GM12891 (cell line): ENCODE results near the gene BBLN.
A peak's percentile ranks its signal among the peaks of the same experiment; 100 is the strongest.

Experiments
- DNase-seq: peaks from one replicate; pipeline ENCODE4 v3.0.0; 2011; ENCODE audit warnings: low spot score; ENCODE audit not compliant: insufficient read length
- FAIRE-seq: peaks from 2 replicates; lab custom pipeline; 2011; peaks lifted over from hg19 to GRCh38; lab: Jason Lieb, UNC
- PAX5 ChIP-seq: IDR thresholded peaks from 2 replicates; pipeline ENCODE4 v1.6.1; 2011; ENCODE audit warnings: low read length, moderate library complexity, mild to moderate bottlenecking; ENCODE audit not compliant: insufficient read depth, severe bottlenecking
- POLR2A ChIP-seq: IDR thresholded peaks from 2 replicates; pipeline ENCODE4 v1.6.1; 2011; ENCODE audit warnings: low read depth, low read length, control low read depth
- POLR2AphosphoS5 ChIP-seq: IDR thresholded peaks from 2 replicates; pipeline ENCODE4 v1.6.1; 2011; ENCODE audit warnings: low read depth, low read length, control low read depth
- POU2F2 ChIP-seq: IDR thresholded peaks from 2 replicates; pipeline ENCODE4 v1.6.1; 2011; ENCODE audit warnings: low read depth, mild to moderate bottlenecking, control low read depth, low read length, moderate library complexity
- SPI1 ChIP-seq: IDR thresholded peaks from 2 replicates; pipeline ENCODE4 v1.6.1; 2011; ENCODE audit warnings: low read depth, low read length, control low read depth
- TAF1 ChIP-seq: IDR thresholded peaks from 2 replicates; pipeline ENCODE4 v1.6.1; 2011; ENCODE audit warnings: low read depth, low read length, control low read depth

BBLN gene

GRCh38 chr9:128118971-128119665 is 40.9 kb upstream of the BBLN start:
- DNase-seq (no peak), FAIRE-seq (no peak)
- TF ChIP-seq POU2F2 (no peak), POLR2A (peak; percentile 53; the same call in 1 of the 2 replicates)

- DNase-seq (no peak), FAIRE-seq (no peak)
- TF ChIP-seq POU2F2: no peak
- no peak for TF ChIP-seq TAF1
- TF ChIP-seq POLR2AphosphoS5: no peak
- no peak for TF ChIP-seq PAX5
- TF ChIP-seq SPI1: no peak
- TF ChIP-seq POLR2A: no peak
Measured at GRCh38 chr9:128120061-128120740, 39.9 kb upstream of the BBLN start.

GRCh38 chr9:128120741-128121465 is 39.2 kb upstream of the BBLN start:
- FAIRE-seq (no peak), DNase-seq (no peak)
- no peak for TF ChIP-seq PAX5
- TF ChIP-seq TAF1: no peak

GRCh38 chr9:128121466-128121810 is 38.6 kb upstream of the BBLN start:
- DNase-seq (no peak), FAIRE-seq (no peak)
- TF ChIP-seq TAF1 (no peak), SPI1 (no peak), PAX5 (no peak), POLR2AphosphoS5 (no peak), POU2F2 (no peak), POLR2A (no peak)

GRCh38 chr9:128121924-128122808 is 37.9 kb upstream of the BBLN start:
- no peak for DNase-seq
- TF ChIP-seq POU2F2 (no peak), SPI1 (no peak), TAF1 (no peak), POLR2A (no peak), POLR2AphosphoS5 (no peak), PAX5 (no peak)
- FAIRE-seq: no peak

GRCh38 chr9:128122809-128123175 is 37.3 kb upstream of the BBLN start:
- TF ChIP-seq POLR2A (no peak), SPI1 (no peak), TAF1 (no peak), POU2F2 (no peak), PAX5 (no peak), POLR2AphosphoS5 (no peak)
- FAIRE-seq (no peak), DNase-seq (no peak)

- DNase-seq: no peak
- TF ChIP-seq POLR2A (no peak), POLR2AphosphoS5 (no peak)
- FAIRE-seq: no peak
Measured at GRCh38 chr9:128123451-128124080, 36.5 kb upstream of the BBLN start.

GRCh38 chr9:128124451-128124850 is 35.6 kb upstream of the BBLN start:
- no peak for DNase-seq
- TF ChIP-seq TAF1 (no peak), POLR2A (no peak), POLR2AphosphoS5 (no peak), POU2F2 (no peak), PAX5 (no peak), SPI1 (no peak)
- FAIRE-seq: no peak

GRCh38 chr9:128124873-128125579 is 35.0 kb upstream of the BBLN start:
- FAIRE-seq: peak; percentile 63
- DNase-seq: no peak
- TF ChIP-seq POLR2AphosphoS5: no peak
- no peak for TF ChIP-seq PAX5
- no peak for TF ChIP-seq POLR2A
- no peak for TF ChIP-seq SPI1
- TF ChIP-seq POU2F2: no peak
- TF ChIP-seq TAF1: no peak
